ENCODE results near the gene POU2AF3.

Gene POU2AF3

GRCh38 chr11:111327908-111328624 lies 29.7 kb downstream of the POU2AF3 start:
- no peak for DNase-seq (ENCODE audit: extremely low read depth in 1 of 2, low read depth in 1 of 2)

- DNase-seq (ENCODE audit: extremely low read depth in 1 of 2, low read depth in 1 of 2), result no peak
Measured at GRCh38 chr11:111329306-111330204, 31.2 kb downstream of the POU2AF3 start.

- no peak for DNase-seq (ENCODE audit: extremely low read depth in 1 of 2, low read depth in 1 of 2)
Measured at GRCh38 chr11:111330234-111330893, 32.0 kb downstream of the POU2AF3 start.

GRCh38 chr11:111331711-111332479 lies 33.5 kb downstream of the POU2AF3 start:
- DNase-seq (ENCODE audit: extremely low read depth in 1 of 2, low read depth in 1 of 2), result no peak

- no peak for DNase-seq (ENCODE audit: extremely low read depth in 1 of 2, low read depth in 1 of 2)
Measured at GRCh38 chr11:111334532-111335502, 36.5 kb downstream of the POU2AF3 start.

GRCh38 chr11:111335549-111335948 lies 37.2 kb downstream of the POU2AF3 start:
- no peak for DNase-seq (ENCODE audit: extremely low read depth in 1 of 2, low read depth in 1 of 2)

GRCh38 chr11:111336062-111336461 lies 37.7 kb downstream of the POU2AF3 start:
- no peak for DNase-seq (ENCODE audit: extremely low read depth in 1 of 2, low read depth in 1 of 2)

GRCh38 chr11:111336582-111337256 lies 38.4 kb downstream of the POU2AF3 start:
- DNase-seq (ENCODE audit: extremely low read depth in 1 of 2, low read depth in 1 of 2), result no peak

GRCh38 chr11:111339758-111340388 lies 41.5 kb downstream of the POU2AF3 start:
- DNase-seq (ENCODE audit: extremely low read depth in 1 of 2, low read depth in 1 of 2), result no peak

- DNase-seq (ENCODE audit: extremely low read depth in 1 of 2, low read depth in 1 of 2), result no peak
Measured at GRCh38 chr11:111342329-111342728, 44.0 kb downstream of the POU2AF3 start.

GRCh38 chr11:111344032-111344431 lies 45.7 kb downstream of the POU2AF3 start:
- DNase-seq (ENCODE audit: extremely low read depth in 1 of 2, low read depth in 1 of 2), result no peak

- DNase-seq (ENCODE audit: extremely low read depth in 1 of 2, low read depth in 1 of 2), result no peak
Measured at GRCh38 chr11:111347002-111347722, 48.8 kb downstream of the POU2AF3 start.

- DNase-seq (ENCODE audit: extremely low read depth in 1 of 2, low read depth in 1 of 2), result no peak
Measured at GRCh38 chr11:111347723-111348115, 49.4 kb downstream of the POU2AF3 start.

- DNase-seq (ENCODE audit: extremely low read depth in 1 of 2, low read depth in 1 of 2), result no peak
Measured at GRCh38 chr11:111348147-111348546, 49.8 kb downstream of the POU2AF3 start.

GRCh38 chr11:111349191-111349695 lies 50.9 kb downstream of the POU2AF3 start:
- no peak for DNase-seq (ENCODE audit: extremely low read depth in 1 of 2, low read depth in 1 of 2)

- no peak for DNase-seq (ENCODE audit: extremely low read depth in 1 of 2, low read depth in 1 of 2)
Measured at GRCh38 chr11:111350811-111351210, 52.5 kb downstream of the POU2AF3 start.

GRCh38 chr11:111351374-111352055 lies 53.2 kb downstream of the POU2AF3 start:
- DNase-seq (ENCODE audit: extremely low read depth in 1 of 2, low read depth in 1 of 2), result no peak

Measured in stimulated activated CD8-positive, alpha-beta memory T cell treated with anti-CD3 and anti-CD28 coated beads, Interleukin-7, amount 100 ng/mL, for 48 hours (primary cell).